ENCODE measurements around the gene LAMTOR4. TPM values are rescaled to one million over a fixed set of nuclear protein-coding genes. Genes with fewer than 3 reads are reported as not detected.

Gene LAMTOR4
- total RNA-seq, 1 donor from 2014 or later = 106 TPM

GRCh38 chr7:100170101-100170897 is 21.6 kb downstream of the LAMTOR4 start:
- Mint-ChIP-seq H3K4me3 (ENCODE audit: low read depth) (peak overlapping the region; percentile 58), H3K9me3 (ENCODE audit: low read depth) (no peaks in the 10 kb centered on the region), H3K36me3 (ENCODE audit: insufficient read depth) (peaks cover 11% of the 10 kb centered on the region), H3K27me3 (peaks cover 40% of the 10 kb centered on the region), H3K27ac (no peak overlapping the region), H3K4me1 (ENCODE audit: low read depth) (peaks cover 30% of the 10 kb centered on the region)
- no peak for TF ChIP-seq CTCF (IDR thresholded peaks at IDR 0.05; ENCODE audit: unreplicated experiment)
- DNase-seq (ENCODE audit: low spot score, unreplicated experiment) = no peak

GRCh38 chr7:100171087-100171681 is 22.5 kb downstream of the LAMTOR4 start:
- peak overlapping the region; percentile 58 for H3K4me3 Mint-ChIP-seq (ENCODE audit: low read depth)
- H3K27me3 Mint-ChIP-seq = peaks cover 36% of the 10 kb centered on the region

GRCh38 chr7:100171840-100172239 is 23.1 kb downstream of the LAMTOR4 start:
- peaks cover 36% of the 10 kb centered on the region for H3K4me1 Mint-ChIP-seq (ENCODE audit: low read depth)
- H3K9me3 Mint-ChIP-seq (ENCODE audit: low read depth) = no peaks in the 10 kb centered on the region
- peak overlapping the region; percentile 27 for H3K4me3 Mint-ChIP-seq (ENCODE audit: low read depth)
- peaks cover 14% of the 10 kb centered on the region for H3K36me3 Mint-ChIP-seq (ENCODE audit: insufficient read depth)
- H3K27ac Mint-ChIP-seq = no peak overlapping the region
- no peak for DNase-seq (ENCODE audit: low spot score, unreplicated experiment)
- no peak for TF ChIP-seq CTCF (IDR thresholded peaks at IDR 0.05; ENCODE audit: unreplicated experiment)
- peaks cover 29% of the 10 kb centered on the region for H3K27me3 Mint-ChIP-seq

More at GRCh38 chr7:100171087-100171681, 22.5 kb downstream of the LAMTOR4 start:
- no peaks in the 10 kb centered on the region for H3K9me3 Mint-ChIP-seq (ENCODE audit: low read depth)
- peak; percentile 30 for DNase-seq (ENCODE audit: low spot score, unreplicated experiment)
- peaks cover 36% of the 10 kb centered on the region for H3K4me1 Mint-ChIP-seq (ENCODE audit: low read depth)
- H3K27ac Mint-ChIP-seq = peak overlapping the region; percentile 59
- peaks cover 14% of the 10 kb centered on the region for H3K36me3 Mint-ChIP-seq (ENCODE audit: insufficient read depth)
- no peak for TF ChIP-seq CTCF (IDR thresholded peaks at IDR 0.05; ENCODE audit: unreplicated experiment)

- no peak for TF ChIP-seq CTCF (IDR thresholded peaks at IDR 0.05; ENCODE audit: unreplicated experiment)
- peaks cover 16% of the 10 kb centered on the region for H3K4me1 Mint-ChIP-seq (ENCODE audit: low read depth)
- peaks cover 9% of the 10 kb centered on the region for H3K27me3 Mint-ChIP-seq
- DNase-seq (ENCODE audit: low spot score, unreplicated experiment) = no peak
- peaks cover 14% of the 10 kb centered on the region for H3K36me3 Mint-ChIP-seq (ENCODE audit: insufficient read depth)
- no peaks in the 10 kb centered on the region for H3K9me3 Mint-ChIP-seq (ENCODE audit: low read depth)
- H3K27ac Mint-ChIP-seq = no peak overlapping the region
- no peak overlapping the region for H3K4me3 Mint-ChIP-seq (ENCODE audit: low read depth)
Observed at GRCh38 chr7:100173806-100174495, 25.2 kb downstream of the LAMTOR4 start.

GRCh38 chr7:100174582-100174981 is 25.9 kb downstream of the LAMTOR4 start:
- Mint-ChIP-seq H3K4me3 (ENCODE audit: low read depth) (peak overlapping the region; percentile 73), H3K27me3 (peaks cover 6% of the 10 kb centered on the region), H3K4me1 (ENCODE audit: low read depth) (peaks cover 16% of the 10 kb centered on the region), H3K27ac (no peak overlapping the region), H3K36me3 (ENCODE audit: insufficient read depth) (peaks cover 14% of the 10 kb centered on the region), H3K9me3 (ENCODE audit: low read depth) (no peaks in the 10 kb centered on the region)
- DNase-seq (ENCODE audit: low spot score, unreplicated experiment) = no peak
- no peak for TF ChIP-seq CTCF (IDR thresholded peaks at IDR 0.05; ENCODE audit: unreplicated experiment)
